Testis (tissue), 2 donors: ENCODE measurements around the gene GREB1L.

Experiments used
- POLR2A ChIP-seq: fragments of 450-650 bp; IDR thresholded peaks from one replicate; pipeline ENCODE4 v1.6.1; 2017; ENCODE audit warnings: antibody characterized with exemption, mild to moderate bottlenecking, moderate library complexity
- TF ChIP-seq, protein P1 (sequence below), 3 experiments: fragments of 450-650 bp in 2 of 3; fragments of 200-600 bp in 1 of 3; sonication (generic) in 1 of 3; IDR thresholded peaks; one replicate each; pipeline ENCODE4 v1.5.1; 2016 to 2019; ENCODE audit warnings: antibody characterized with exemption in 3 of 3, mild to moderate bottlenecking in 2 of 3, moderate library complexity in 1 of 3

DNA sequence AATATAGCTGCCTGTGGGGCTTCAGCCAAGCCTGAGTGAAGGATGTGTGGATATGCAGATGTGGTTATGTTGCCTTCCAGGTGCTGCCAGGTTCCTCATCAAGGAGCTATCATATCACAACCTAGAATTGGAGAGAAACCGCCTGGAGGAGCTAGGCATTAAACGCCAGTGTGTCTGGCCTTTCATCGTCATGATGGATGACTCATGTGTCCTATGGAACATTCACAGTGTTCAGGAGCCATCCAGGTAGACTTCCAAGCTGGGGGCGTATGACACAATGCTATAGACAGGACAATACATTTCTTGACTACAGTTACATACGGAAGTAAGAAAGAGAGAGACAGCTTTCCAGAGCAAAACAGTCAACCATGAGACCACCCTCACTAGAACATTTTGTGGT is 271.7 kb downstream of the GREB1L start:
- no peak for TF ChIP-seq POLR2A
- TF ChIP-seq, protein P1, sequence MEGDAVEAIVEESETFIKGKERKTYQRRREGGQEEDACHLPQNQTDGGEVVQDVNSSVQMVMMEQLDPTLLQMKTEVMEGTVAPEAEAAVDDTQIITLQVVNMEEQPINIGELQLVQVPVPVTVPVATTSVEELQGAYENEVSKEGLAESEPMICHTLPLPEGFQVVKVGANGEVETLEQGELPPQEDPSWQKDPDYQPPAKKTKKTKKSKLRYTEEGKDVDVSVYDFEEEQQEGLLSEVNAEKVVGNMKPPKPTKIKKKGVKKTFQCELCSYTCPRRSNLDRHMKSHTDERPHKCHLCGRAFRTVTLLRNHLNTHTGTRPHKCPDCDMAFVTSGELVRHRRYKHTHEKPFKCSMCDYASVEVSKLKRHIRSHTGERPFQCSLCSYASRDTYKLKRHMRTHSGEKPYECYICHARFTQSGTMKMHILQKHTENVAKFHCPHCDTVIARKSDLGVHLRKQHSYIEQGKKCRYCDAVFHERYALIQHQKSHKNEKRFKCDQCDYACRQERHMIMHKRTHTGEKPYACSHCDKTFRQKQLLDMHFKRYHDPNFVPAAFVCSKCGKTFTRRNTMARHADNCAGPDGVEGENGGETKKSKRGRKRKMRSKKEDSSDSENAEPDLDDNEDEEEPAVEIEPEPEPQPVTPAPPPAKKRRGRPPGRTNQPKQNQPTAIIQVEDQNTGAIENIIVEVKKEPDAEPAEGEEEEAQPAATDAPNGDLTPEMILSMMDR (IDR thresholded peaks at IDR 0.05): no peak
